ENCODE measurements around the gene ACR.
"Not testable (repeated sequence)": the region's sequence is repeated elsewhere in the genome, so short reads cannot be mapped to it uniquely, and the experiment has no call there.

The ACR gene

GRCh38 chr22:50780244-50780643 lies 42.2 kb downstream of the ACR start:
- DNase-seq (ENCODE audit: low read depth in 2 of 2): not testable (repeated sequence)

GRCh38 chr22:50782253-50782652 lies 44.2 kb downstream of the ACR start:
- not testable (repeated sequence) for DNase-seq (ENCODE audit: low read depth in 2 of 2)

- DNase-seq (ENCODE audit: low read depth in 2 of 2): peak; percentile 63 to 66
Observed at GRCh38 chr22:50783033-50783879, 45.3 kb downstream of the ACR start, which contains the start of gene RABL2B. Gene RABL2B (minus strand): TSS chr22:50783636. CDS start chr22:50782294, 1,342 bp downstream.

GRCh38 chr22:50783880-50784276 lies 45.9 kb downstream of the ACR start:
- not testable (repeated sequence) for DNase-seq (ENCODE audit: low read depth in 2 of 2)

- DNase-seq (ENCODE audit: low read depth in 2 of 2): not testable (repeated sequence)
Observed at GRCh38 chr22:50785289-50785688, 47.3 kb downstream of the ACR start.

GRCh38 chr22:50786936-50787335 lies 48.9 kb downstream of the ACR start:
- DNase-seq (ENCODE audit: low read depth in 2 of 2): not testable (repeated sequence)
